ENCODE data around the gene CBX2. TPM values are rescaled to one million over a fixed set of nuclear protein-coding genes. Genes with fewer than 3 reads are reported as not detected.

The CBX2 gene
- total and polyA plus RNA-seq, 4 donors, result 1.4 to 13.5 (median 3.0) TPM

- Histone ChIP-seq H3K27ac (ENCODE audit: low read depth in 1 of 2, low read length in 1 of 2) (no peak overlapping the region), H3K36me3 (ENCODE audit: control insufficient read depth in 4 of 4, insufficient read depth in 4 of 4, low read length in 4 of 4) (no peaks in the 10 kb centered on the region), H3K4me3 (no peak overlapping the region), H3K4me1 (ENCODE audit: control insufficient read depth in 5 of 5, insufficient read depth in 5 of 5, low read length in 5 of 5) (peaks cover 0 to 35% (median 20%) of the 10 kb centered on the region in 5 donors), H3K9me3 (ENCODE audit: control insufficient read depth in 4 of 4, insufficient read depth in 3 of 4, low read length in 3 of 4) (no peaks in the 10 kb centered on the region), H3K9ac (ENCODE audit: insufficient read depth in 1 of 2, low read length in 2 of 2) (no peak overlapping the region), H3K27me3 (ENCODE audit: control insufficient read depth in 3 of 3, insufficient read depth in 3 of 3, low read length in 2 of 3) (peaks cover 9 to 61% (median 58%) of the 10 kb centered on the region in 3 donors)
- no peak for TF ChIP-seq CTCF (IDR thresholded peaks at IDR 0.05; ENCODE audit: control extremely low read depth, extremely low read depth)
- DNase-seq (peak in 2 of 3 donors; percentile 24 to 42), ATAC-seq (ENCODE audit: insufficient read depth, low FRiP score) (no peak)
- 5 to 6% methylated on average over 61 to 72 of the region's 72 CpGs for WGBS, 2 donors
These were observed 34.7 kb downstream of the CBX2 start for GRCh38 chr17:79812353-79813258.

GRCh38 chr17:79813297-79814126, 35.6 kb downstream of the CBX2 start:
- DNase-seq, result peak in 2 of 3 donors; percentile 67 to 71
- no peaks in the 10 kb centered on the region for H3K9me3 ChIP-seq (ENCODE audit: control insufficient read depth in 4 of 4, insufficient read depth in 3 of 4, low read length in 3 of 4)
- no peak overlapping the region for H3K9ac ChIP-seq (ENCODE audit: insufficient read depth in 1 of 2, low read length in 2 of 2)
- H3K4me1 ChIP-seq (ENCODE audit: control insufficient read depth in 5 of 5, insufficient read depth in 5 of 5, low read length in 5 of 5), result peaks cover 0 to 35% (median 20%) of the 10 kb centered on the region in 5 donors
- no peak overlapping the region for H3K4me3 ChIP-seq
- WGBS, 2 donors, result 1 to 2% methylated on average over 25 to 88 of the region's 89 CpGs
- no peak for ATAC-seq (ENCODE audit: insufficient read depth, low FRiP score)
- H3K36me3 ChIP-seq (ENCODE audit: control insufficient read depth in 4 of 4, insufficient read depth in 4 of 4, low read length in 4 of 4), result no peaks in the 10 kb centered on the region
- H3K27me3 ChIP-seq (ENCODE audit: control insufficient read depth in 3 of 3, insufficient read depth in 3 of 3, low read length in 2 of 3), result peaks cover 9 to 53% (median 52%) of the 10 kb centered on the region in 3 donors
- no peak overlapping the region for H3K27ac ChIP-seq (ENCODE audit: low read depth in 1 of 2, low read length in 1 of 2)
- no peak for TF ChIP-seq CTCF (IDR thresholded peaks at IDR 0.05; ENCODE audit: control extremely low read depth, extremely low read depth)

- WGBS, 2 donors, result 11 to 13% methylated on average over 30 to 43 of the region's 43 CpGs
- Histone ChIP-seq H3K27ac (ENCODE audit: low read depth in 1 of 2, low read length in 1 of 2) (no peak overlapping the region), H3K4me3 (no peak overlapping the region), H3K9ac (ENCODE audit: insufficient read depth in 1 of 2, low read length in 2 of 2) (no peak overlapping the region), H3K36me3 (ENCODE audit: control insufficient read depth in 4 of 4, insufficient read depth in 4 of 4, low read length in 4 of 4) (no peaks in the 10 kb centered on the region), H3K4me1 (ENCODE audit: control insufficient read depth in 5 of 5, insufficient read depth in 5 of 5, low read length in 5 of 5) (peaks cover 0 to 35% (median 20%) of the 10 kb centered on the region in 5 donors), H3K9me3 (ENCODE audit: control insufficient read depth in 4 of 4, insufficient read depth in 3 of 4, low read length in 3 of 4) (no peaks in the 10 kb centered on the region), H3K27me3 (ENCODE audit: control insufficient read depth in 3 of 3, insufficient read depth in 3 of 3, low read length in 2 of 3) (peaks cover 9 to 45% (median 43%) of the 10 kb centered on the region in 3 donors)
- TF ChIP-seq CTCF (IDR thresholded peaks at IDR 0.05; ENCODE audit: control extremely low read depth, extremely low read depth), result no peak
- no peak for ATAC-seq (ENCODE audit: insufficient read depth, low FRiP score)
- peak in 1 of 3 donors; percentile 53 for DNase-seq
These were observed 36.4 kb downstream of the CBX2 start for GRCh38 chr17:79814127-79814973.

All from lung (tissue), 12 donors.